Fibroblast of skin of scalp (primary cell): ENCODE data around the gene SPDYE18.
"Not testable (repeated sequence)": the region's sequence is repeated elsewhere in the genome, so short reads cannot be mapped to it uniquely, and the experiment has no call there.

ENCODE experiments used
- DNase-seq: peaks from one replicate; pipeline ENCODE4 v3.0.0-alpha.2; 2013

Gene SPDYE18

GRCh38 chr7:77005461-77006057 lies 56.8 kb downstream of the SPDYE18 start:
- DNase-seq, result not testable (repeated sequence)

DNA sequence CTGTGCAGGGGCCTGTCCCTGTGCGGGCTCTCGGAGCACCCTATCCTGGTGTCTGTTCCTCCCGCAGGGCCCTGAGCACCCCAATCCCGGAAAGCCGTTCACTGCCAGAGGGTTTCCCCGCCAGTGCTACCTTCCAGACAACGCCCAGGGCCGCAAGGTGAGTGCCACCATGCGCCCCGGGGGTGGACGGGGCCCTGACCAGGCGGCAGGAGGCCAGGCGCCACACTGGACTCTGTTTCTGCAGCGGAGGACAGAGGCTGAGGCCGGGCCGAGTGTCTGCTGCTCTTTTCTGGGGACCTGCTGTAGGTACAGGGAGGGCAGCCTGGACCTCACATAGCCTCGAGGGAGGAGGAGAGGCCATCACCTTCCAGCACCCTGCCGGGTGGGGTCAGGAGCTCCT lies 58.2 kb downstream of the SPDYE18 start:
- not testable (repeated sequence) for DNase-seq

DNA sequence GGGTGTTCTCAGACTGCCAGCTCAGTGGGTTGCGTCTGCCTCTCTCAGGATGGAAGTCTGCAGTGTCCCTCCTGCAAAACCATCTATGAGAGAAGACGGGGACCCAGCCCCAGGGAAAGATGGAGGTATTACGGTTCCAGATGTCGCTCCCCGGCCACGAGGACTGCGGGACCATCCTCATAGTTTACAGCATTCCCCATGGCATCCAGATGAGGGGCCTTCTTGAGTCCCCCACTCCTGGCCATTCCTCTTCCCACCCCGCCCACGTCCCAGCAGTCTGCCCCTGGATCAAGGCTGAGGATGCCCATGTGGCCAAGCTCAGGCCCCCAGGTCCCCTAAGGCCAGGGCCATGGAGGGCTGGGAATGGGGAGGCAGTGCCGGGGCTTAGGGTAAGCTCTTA lies 59.1 kb downstream of the SPDYE18 start:
- not testable (repeated sequence) for DNase-seq

DNA sequence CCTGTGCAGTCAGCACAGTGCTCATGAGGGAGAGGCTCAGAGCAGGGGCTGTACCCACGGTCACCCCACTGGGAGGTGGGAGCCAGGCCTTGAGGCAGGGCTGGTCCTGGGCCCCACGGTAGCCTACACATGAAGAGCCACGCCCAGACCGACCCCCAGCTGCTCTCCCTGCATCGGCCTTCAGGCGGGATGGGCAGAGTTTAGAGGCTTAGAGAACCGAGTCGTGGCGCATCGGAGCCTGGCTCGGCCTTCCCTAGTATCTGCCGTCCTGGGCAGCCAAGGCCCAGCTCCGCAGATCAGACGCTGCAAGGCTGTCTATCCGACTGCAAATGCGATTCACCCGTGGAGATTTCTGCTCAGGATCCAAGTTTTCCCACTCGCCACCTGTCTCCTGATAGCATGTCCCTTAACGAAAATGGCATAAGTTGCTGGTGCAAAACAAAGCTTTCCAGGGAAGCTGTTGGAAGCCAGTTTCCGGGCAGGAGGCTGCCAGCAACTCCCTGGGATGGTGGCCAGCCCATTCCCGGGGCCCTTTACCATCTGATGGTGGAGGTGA lies 59.6 kb downstream of the SPDYE18 start:
- not testable (repeated sequence) for DNase-seq

DNA sequence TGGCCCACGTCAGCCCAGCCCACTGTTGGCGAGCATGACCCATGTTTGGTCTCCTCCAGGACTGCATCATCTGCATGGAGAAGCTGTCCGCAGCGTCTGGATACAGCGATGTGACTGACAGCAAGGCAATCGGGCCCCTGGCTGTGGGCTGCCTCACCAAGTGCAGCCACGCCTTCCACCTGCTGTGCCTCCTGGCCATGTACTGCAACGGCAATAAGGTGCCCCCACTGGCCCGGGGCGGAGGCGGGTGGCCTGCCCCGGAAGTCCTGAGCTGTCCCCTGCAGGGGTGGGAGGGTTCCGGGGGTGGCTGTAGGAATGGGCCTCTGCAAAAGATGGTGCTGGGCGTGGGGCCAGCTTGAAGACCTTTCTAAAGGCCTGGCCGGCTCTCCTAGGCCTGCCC lies 60.3 kb downstream of the SPDYE18 start:
- DNase-seq, result not testable (repeated sequence)
